GM23248 (cell line): ENCODE data around the gene MYO16.

ENCODE experiments used
- EZH2 ChIP-seq: fragments of 200-600 bp; sonication (generic); IDR thresholded peaks from 2 replicates; pipeline ENCODE4 v1.6.1; 2018; ENCODE audit warnings: antibody characterized with exemption, mild to moderate bottlenecking; ENCODE audit not compliant: insufficient read depth, poor library complexity, severe bottlenecking
- EZH2phosphoT487 ChIP-seq: fragments of 200-600 bp; sonication (generic); IDR thresholded peaks from 2 replicates; pipeline ENCODE4 v1.6.1; 2018; ENCODE audit warnings: antibody characterized with exemption, moderate library complexity, mild to moderate bottlenecking, low read depth; ENCODE audit not compliant: insufficient read depth

- TF ChIP-seq EZH2phosphoT487, result no peak
- TF ChIP-seq EZH2, result no peak
Observed at GRCh38 chr13:108921238-108921637, 291.8 kb downstream of the MYO16 start.
